HEK293 (cell line): ENCODE measurements around the gene ACSM2B.

Experiments used
- CTCF ChIA-PET: fragments of 350-600 bp; formaldehyde crosslinking; extraction: SDS; loops from one replicate; lab custom pipeline; 2021; ENCODE audit warnings: antibody characterized with exemption; lab: Yijun Ruan, JAX
- POLR2A ChIA-PET: fragments of 300-600 bp; formaldehyde crosslinking; extraction: SDS; loops from one replicate; lab custom pipeline; 2020; ENCODE audit warnings: antibody characterized with exemption, inconsistent platforms; lab: Yijun Ruan, JAX
- H3K27ac ChIP-seq: fragments of 200-500 bp; sonication (Bioruptor generic); 2 replicates; pipeline ENCODE4 v1.5.1; 2014; ENCODE audit warnings: low read depth, low read length, control low read depth, inconsistent platforms; ENCODE audit errors: extremely low read depth
- H3K36me3 ChIP-seq, 2 experiments: fragments of 200-500 bp in 1 of 2; sonication (Bioruptor generic) in 1 of 2; 1 replicate in 1 of 2; 2 replicates in 1 of 2; pipeline ENCODE4 v1.5.1; 2014 to 2017; ENCODE audit warnings: inconsistent platforms in 2 of 2, low read length in 2 of 2; ENCODE audit not compliant: control insufficient read depth in 2 of 2, insufficient read depth in 1 of 2
- H3K4me1 ChIP-seq: fragments of 200-500 bp; sonication (Bioruptor generic); 2 replicates; pipeline ENCODE4 v1.5.1; 2014; ENCODE audit warnings: mild to moderate bottlenecking, low read length, inconsistent platforms; ENCODE audit not compliant: control insufficient read depth, insufficient read depth
- H3K4me3 ChIP-seq: 2 replicates; pipeline ENCODE4 v1.5.1; 2011; ENCODE audit warnings: low read depth, mild to moderate bottlenecking, control low read depth, low read length, moderate library complexity
- H3K9me3 ChIP-seq: fragments of 200-500 bp; sonication (Bioruptor generic); 2 replicates; pipeline ENCODE4 v1.5.1; 2014; ENCODE audit warnings: low read depth, low read length, inconsistent platforms; ENCODE audit not compliant: control insufficient read depth, insufficient read depth
- BCL11B ChIP-seq: fragments of 450-650 bp; formaldehyde crosslinking; IDR thresholded peaks from 2 replicates; pipeline ENCODE4 v1.5.1; 2016; ENCODE audit warnings: low read depth, missing biosample characterization, missing genetic modification characterization
- BCL6B ChIP-seq: fragments of 450-650 bp; formaldehyde crosslinking; IDR thresholded peaks from 2 replicates; pipeline ENCODE4 v1.5.1; 2017; ENCODE audit warnings: missing biosample characterization, missing genetic modification characterization
- FEZF1 ChIP-seq: fragments of 450-650 bp; formaldehyde crosslinking; IDR thresholded peaks from 2 replicates; pipeline ENCODE4 v1.5.1; 2016; ENCODE audit warnings: missing biosample characterization, missing genetic modification characterization
- GFI1B ChIP-seq: fragments of 450-650 bp; formaldehyde crosslinking; IDR thresholded peaks from 2 replicates; pipeline ENCODE4 v1.5.1; 2016; ENCODE audit warnings: missing biosample characterization, missing genetic modification characterization
- HIC1 ChIP-seq: fragments of 450-650 bp; formaldehyde crosslinking; IDR thresholded peaks from 2 replicates; pipeline ENCODE4 v1.5.1; 2016; ENCODE audit warnings: missing biosample characterization, missing genetic modification characterization
- KLF10 ChIP-seq: fragments of 450-650 bp; IDR thresholded peaks from 2 replicates; pipeline ENCODE4 v1.5.1; 2018; ENCODE audit warnings: missing biosample characterization, mild to moderate bottlenecking, missing genetic modification characterization
- SP2 ChIP-seq: fragments of 450-650 bp; formaldehyde crosslinking; IDR thresholded peaks from 2 replicates; pipeline ENCODE4 v1.5.1; 2016; ENCODE audit warnings: missing biosample characterization, missing genetic modification characterization
- ZNF132 ChIP-seq: fragments of 450-650 bp; formaldehyde crosslinking; IDR thresholded peaks from 2 replicates; pipeline ENCODE4 v1.5.1; 2017; ENCODE audit warnings: missing biosample characterization, missing genetic modification characterization, borderline replicate concordance
- ZNF133 ChIP-seq: fragments of 450-650 bp; formaldehyde crosslinking; IDR thresholded peaks from 2 replicates; pipeline ENCODE4 v1.5.1; 2016; ENCODE audit warnings: missing biosample characterization, missing genetic modification characterization
- ZNF140 ChIP-seq: fragments of 450-650 bp; formaldehyde crosslinking; IDR thresholded peaks from 2 replicates; pipeline ENCODE4 v1.5.1; 2016; ENCODE audit warnings: missing biosample characterization, missing genetic modification characterization
- ZNF214 ChIP-seq: fragments of 450-650 bp; formaldehyde crosslinking; IDR thresholded peaks from 2 replicates; pipeline ENCODE4 v1.5.1; 2017; ENCODE audit warnings: missing biosample characterization, mild to moderate bottlenecking, missing genetic modification characterization, borderline replicate concordance
- ZNF324 ChIP-seq: fragments of 450-650 bp; formaldehyde crosslinking; IDR thresholded peaks from 2 replicates; pipeline ENCODE4 v1.5.1; 2016; ENCODE audit warnings: missing biosample characterization, missing genetic modification characterization
- ZNF366 ChIP-seq: fragments of 450-650 bp; formaldehyde crosslinking; conservative IDR thresholded peaks from 2 replicates; pipeline ENCODE4 v1.5.1; 2016; ENCODE audit warnings: missing biosample characterization, missing genetic modification characterization
- ZNF416 ChIP-seq: fragments of 450-650 bp; formaldehyde crosslinking; IDR thresholded peaks from 2 replicates; pipeline ENCODE4 v1.5.1; 2016; ENCODE audit warnings: missing biosample characterization, missing genetic modification characterization
- ZNF510 ChIP-seq: fragments of 450-650 bp; formaldehyde crosslinking; IDR thresholded peaks from 2 replicates; pipeline ENCODE4 v1.5.1; 2018; ENCODE audit warnings: mild to moderate bottlenecking, missing genetic modification characterization, missing biosample characterization; ENCODE audit not compliant: insufficient replicate concordance
- ZNF544 ChIP-seq: fragments of 450-650 bp; formaldehyde crosslinking; IDR thresholded peaks from 2 replicates; pipeline ENCODE4 v1.5.0; 2017; ENCODE audit warnings: missing biosample characterization, missing genetic modification characterization
- ZNF571 ChIP-seq: fragments of 450-650 bp; formaldehyde crosslinking; IDR thresholded peaks from 2 replicates; pipeline ENCODE4 v1.5.0; 2017; ENCODE audit warnings: missing biosample characterization, missing genetic modification characterization
- ZNF621 ChIP-seq: fragments of 450-650 bp; formaldehyde crosslinking; IDR thresholded peaks from 2 replicates; pipeline ENCODE4 v1.5.1; 2017; ENCODE audit warnings: missing biosample characterization, missing genetic modification characterization
- ZNF645 ChIP-seq: fragments of 450-650 bp; formaldehyde crosslinking; IDR thresholded peaks from 2 replicates; pipeline ENCODE4; 2016; ENCODE audit warnings: missing biosample characterization, missing genetic modification characterization
- ZNF677 ChIP-seq: fragments of 450-650 bp; IDR thresholded peaks from 2 replicates; pipeline ENCODE4 v1.5.0; 2018; ENCODE audit warnings: missing biosample characterization, mild to moderate bottlenecking, missing genetic modification characterization, moderate library complexity
- ZNF776 ChIP-seq: fragments of 450-650 bp; formaldehyde crosslinking; IDR thresholded peaks from 2 replicates; pipeline ENCODE4 v1.5.0; 2017; ENCODE audit warnings: missing biosample characterization, missing genetic modification characterization, borderline replicate concordance
- ZXDB ChIP-seq: fragments of 450-650 bp; formaldehyde crosslinking; IDR thresholded peaks from 2 replicates; pipeline ENCODE4 v1.5.1; 2016; ENCODE audit warnings: missing biosample characterization, missing genetic modification characterization
- TF ChIP-seq, protein P1 (sequence below): fragments of 450-650 bp; formaldehyde crosslinking; IDR thresholded peaks from 2 replicates; pipeline ENCODE4 v1.5.1; 2016; ENCODE audit warnings: missing biosample characterization, missing genetic modification characterization

The ACSM2B gene

GRCh38 chr16:20620770-20621169 lies 44.6 kb upstream of the ACSM2B start:
- H3K36me3 ChIP-seq, result no peaks in the 10 kb centered on the region
- no peak overlapping the region for H3K27ac ChIP-seq
- no peaks in the 10 kb centered on the region for H3K4me1 ChIP-seq
- ChIA-PET CTCF (no interaction called here), POLR2A (no interaction called here)
- H3K9me3 ChIP-seq, result no peaks in the 10 kb centered on the region
- H3K4me3 ChIP-seq, result no peak overlapping the region
- TF ChIP-seq ZNF776 (tag by site-specific recombination), result no peak
- TF ChIP-seq ZNF140, result no peak
- TF ChIP-seq, protein P1, sequence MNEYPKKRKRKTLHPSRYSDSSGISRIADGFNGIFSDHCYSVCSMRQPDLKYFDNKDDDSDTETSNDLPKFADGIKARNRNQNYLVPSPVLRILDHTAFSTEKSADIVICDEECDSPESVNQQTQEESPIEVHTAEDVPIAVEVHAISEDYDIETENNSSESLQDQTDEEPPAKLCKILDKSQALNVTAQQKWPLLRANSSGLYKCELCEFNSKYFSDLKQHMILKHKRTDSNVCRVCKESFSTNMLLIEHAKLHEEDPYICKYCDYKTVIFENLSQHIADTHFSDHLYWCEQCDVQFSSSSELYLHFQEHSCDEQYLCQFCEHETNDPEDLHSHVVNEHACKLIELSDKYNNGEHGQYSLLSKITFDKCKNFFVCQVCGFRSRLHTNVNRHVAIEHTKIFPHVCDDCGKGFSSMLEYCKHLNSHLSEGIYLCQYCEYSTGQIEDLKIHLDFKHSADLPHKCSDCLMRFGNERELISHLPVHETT (tag by site-specific recombination), result no peak
- TF ChIP-seq SP2 (tag by site-specific recombination), result no peak
- no peak for TF ChIP-seq ZNF324 (tag by site-specific recombination)
- no peak for TF ChIP-seq ZNF677 (tag by site-specific recombination)
- no peak for TF ChIP-seq KLF10 (tag by site-specific recombination)
- no peak for TF ChIP-seq ZNF571

GRCh38 chr16:20620003-20620402 lies 43.8 kb upstream of the ACSM2B start:
- CTCF ChIA-PET, result no interaction called here
- TF ChIP-seq ZXDB (tag by site-specific recombination) (no peak), ZNF132 (tag by site-specific recombination) (no peak), BCL11B (tag by site-specific recombination) (no peak), ZNF510 (tag by site-specific recombination) (no peak), ZNF133 (tag by site-specific recombination) (no peak), ZNF214 (tag by site-specific recombination) (no peak), ZNF416 (tag by site-specific recombination) (no peak), ZNF366 (tag by site-specific recombination) (no peak), GFI1B (tag by site-specific recombination) (no peak), ZNF621 (tag by site-specific recombination) (no peak), FEZF1 (no peak), ZNF645 (tag by site-specific recombination) (no peak), BCL6B (no peak), ZNF677 (tag by site-specific recombination) (no peak)
- TF ChIP-seq, all 188 proteins: peak for 0
- Histone ChIP-seq H3K27ac (no peak overlapping the region), H3K4me3 (no peak overlapping the region), H3K9me3 (no peaks in the 10 kb centered on the region), H3K4me1 (no peaks in the 10 kb centered on the region), H3K36me3 (no peaks in the 10 kb centered on the region)
- POLR2A ChIA-PET, result no interaction called here

DNA sequence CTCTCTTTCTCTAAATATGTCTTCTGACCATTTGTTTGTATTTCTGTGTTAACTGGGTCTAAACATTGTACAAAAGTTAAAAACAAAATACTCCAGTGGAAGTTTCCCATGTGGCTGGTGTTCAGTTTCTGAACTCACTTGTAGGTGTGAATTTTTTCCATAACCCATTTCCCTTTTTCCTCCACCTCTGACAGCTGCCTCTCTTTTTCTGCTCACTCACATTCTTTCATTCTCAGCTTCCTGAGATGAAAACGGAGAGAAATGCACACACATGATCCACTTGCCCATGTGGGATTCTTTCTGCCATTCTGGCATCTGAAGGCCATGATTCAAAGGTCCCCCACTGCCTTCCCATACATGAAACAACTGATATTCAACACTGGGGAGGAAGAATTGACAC lies 41.1 kb upstream of the ACSM2B start:
- ChIA-PET POLR2A (no interaction called here), CTCF (interaction anchor here (0.7 kb wide), 1 partner anchor 420 kb away, joined by 3 read pairs; no protein-coding TSS in a partner anchor)
- H3K36me3 ChIP-seq, result no peaks in the 10 kb centered on the region
- no peak overlapping the region for H3K4me3 ChIP-seq
- no peaks in the 10 kb centered on the region for H3K9me3 ChIP-seq
- no peak overlapping the region for H3K27ac ChIP-seq
- H3K4me1 ChIP-seq, result no peaks in the 10 kb centered on the region
- TF ChIP-seq HIC1 (no peak), ZNF544 (tag by site-specific recombination) (no peak)
- TF ChIP-seq, protein P1 (tag by site-specific recombination), result no peak
